ES-I3 (cell line): ENCODE measurements around the gene ABCF3.

ENCODE experiments used
- H3K36me3 ChIP-seq: 2 replicates; pipeline ENCODE4 v1.6.1; 2013; ENCODE audit warnings: mild to moderate bottlenecking, low read length, control low read depth, moderate library complexity; ENCODE audit not compliant: insufficient read depth
- H3K4me1 ChIP-seq: 2 replicates; pipeline ENCODE4 v1.6.1; 2013; ENCODE audit warnings: mild to moderate bottlenecking, control low read depth, low read length; ENCODE audit not compliant: insufficient read depth
- H3K9ac ChIP-seq: 2 replicates; pipeline ENCODE4 v1.6.1; 2013; ENCODE audit warnings: low read depth, mild to moderate bottlenecking, low read length, moderate library complexity
- H3K9me3 ChIP-seq: 2 replicates; pipeline ENCODE4 v1.6.1; 2013; ENCODE audit warnings: mild to moderate bottlenecking, low read length, moderate library complexity; ENCODE audit not compliant: control insufficient read depth, insufficient read depth

Gene ABCF3

GRCh38 chr3:184186902-184187207 lies 856 bp downstream of the ABCF3 start:
- H3K9ac ChIP-seq = peak overlapping the region; percentile 88
- peaks cover 24% of the 10 kb centered on the region for H3K36me3 ChIP-seq

DNA sequence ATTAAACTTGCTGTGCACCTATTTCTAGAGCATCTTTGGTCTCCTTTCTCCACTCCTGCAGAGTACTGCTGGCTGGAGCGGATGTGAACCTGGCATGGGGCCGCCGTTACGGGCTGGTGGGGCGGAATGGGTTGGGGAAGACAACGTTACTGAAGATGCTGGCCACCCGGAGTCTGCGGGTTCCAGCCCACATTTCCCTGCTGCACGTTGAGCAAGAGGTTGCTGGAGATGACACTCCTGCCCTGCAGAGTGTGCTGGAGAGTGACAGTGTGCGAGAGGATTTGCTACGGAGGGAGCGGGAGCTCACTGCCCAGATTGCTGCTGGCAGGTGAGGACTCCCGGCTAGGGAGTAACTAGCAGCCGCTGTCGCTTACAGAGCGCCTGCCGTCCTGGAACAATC lies 2.1 kb downstream of the ABCF3 start:
- no peak overlapping the region for H3K9ac ChIP-seq
- peaks cover 10% of the 10 kb centered on the region for H3K4me1 ChIP-seq
- no peaks in the 10 kb centered on the region for H3K9me3 ChIP-seq
- H3K36me3 ChIP-seq = peaks cover 20% of the 10 kb centered on the region

More at GRCh38 chr3:184186902-184187207, 856 bp downstream of the ABCF3 start:
- H3K4me1 ChIP-seq = peaks cover 10% of the 10 kb centered on the region
- no peaks in the 10 kb centered on the region for H3K9me3 ChIP-seq

DNA sequence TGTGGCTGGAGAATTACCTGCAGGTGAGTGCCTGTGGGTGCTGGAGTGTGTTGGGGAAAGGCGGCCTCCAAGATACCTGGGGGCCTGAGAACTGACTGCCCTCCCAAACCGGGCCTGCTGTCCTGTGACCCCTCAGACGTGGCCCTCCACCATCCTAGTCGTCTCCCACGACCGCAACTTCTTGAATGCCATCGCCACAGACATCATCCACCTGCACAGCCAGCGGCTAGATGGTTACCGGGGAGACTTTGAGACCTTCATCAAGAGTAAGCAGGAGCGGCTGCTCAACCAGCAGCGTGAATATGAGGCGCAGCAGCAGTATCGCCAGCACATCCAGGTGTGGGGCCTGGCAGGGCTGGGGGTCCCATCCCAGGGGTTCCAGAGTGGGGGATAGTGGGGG lies 3.4 kb downstream of the ABCF3 start:
- Histone ChIP-seq H3K9ac (no peak overlapping the region), H3K4me1 (peaks cover 10% of the 10 kb centered on the region), H3K9me3 (no peaks in the 10 kb centered on the region), H3K36me3 (peaks cover 23% of the 10 kb centered on the region)

GRCh38 chr3:184192889-184193288 lies 6.9 kb downstream of the ABCF3 start:
- Histone ChIP-seq H3K36me3 (peaks cover 29% of the 10 kb centered on the region), H3K9ac (no peak overlapping the region), H3K9me3 (no peaks in the 10 kb centered on the region), H3K4me1 (no peaks in the 10 kb centered on the region)

- Histone ChIP-seq H3K9me3 (no peaks in the 10 kb centered on the region), H3K36me3 (peaks cover 22% of the 10 kb centered on the region), H3K9ac (no peak overlapping the region), H3K4me1 (no peaks in the 10 kb centered on the region)
Observed at GRCh38 chr3:184193991-184194539, 8.1 kb downstream of the ABCF3 start.

- no peak overlapping the region for H3K9ac ChIP-seq
- no peaks in the 10 kb centered on the region for H3K9me3 ChIP-seq
- peaks cover 14% of the 10 kb centered on the region; the same call in 1 of the 2 replicates for H3K36me3 ChIP-seq
- no peaks in the 10 kb centered on the region for H3K4me1 ChIP-seq
Observed at GRCh38 chr3:184196536-184196935, 10.5 kb downstream of the ABCF3 start.

DNA sequence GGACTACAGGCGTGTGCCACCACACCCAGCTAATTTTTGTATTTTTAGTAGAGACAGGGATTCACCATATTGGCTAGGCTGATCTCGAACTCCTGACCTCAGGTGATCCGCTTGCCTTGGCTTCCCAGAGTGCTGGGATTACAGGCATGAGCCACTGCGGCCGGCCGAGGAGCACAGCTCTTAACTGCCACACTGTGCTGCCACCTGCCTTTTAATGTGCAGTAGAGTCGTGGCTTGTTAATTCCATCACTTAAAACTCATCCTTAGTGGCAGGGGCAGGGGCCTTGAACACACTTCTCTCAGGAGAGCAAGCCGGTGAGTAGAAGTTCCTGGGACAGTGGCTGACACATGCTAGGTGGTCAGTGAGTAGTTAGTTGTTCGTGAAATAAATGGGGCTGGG lies 12.5 kb downstream of the ABCF3 start:
- H3K9ac ChIP-seq = no peak overlapping the region
- H3K9me3 ChIP-seq = no peaks in the 10 kb centered on the region
- H3K36me3 ChIP-seq = peaks cover 10% of the 10 kb centered on the region; the same call in 1 of the 2 replicates
- H3K4me1 ChIP-seq = no peaks in the 10 kb centered on the region

GRCh38 chr3:184200825-184201224 lies 14.8 kb downstream of the ABCF3 start:
- Histone ChIP-seq H3K4me1 (no peaks in the 10 kb centered on the region), H3K36me3 (no peaks in the 10 kb centered on the region), H3K9me3 (no peaks in the 10 kb centered on the region), H3K9ac (no peak overlapping the region)

GRCh38 chr3:184203526-184203925 lies 17.5 kb downstream of the ABCF3 start:
- H3K9me3 ChIP-seq = no peaks in the 10 kb centered on the region
- no peaks in the 10 kb centered on the region for H3K36me3 ChIP-seq
- no peaks in the 10 kb centered on the region for H3K4me1 ChIP-seq
- H3K9ac ChIP-seq = no peak overlapping the region

- Histone ChIP-seq H3K36me3 (no peaks in the 10 kb centered on the region), H3K9ac (no peak overlapping the region), H3K9me3 (no peaks in the 10 kb centered on the region), H3K4me1 (no peaks in the 10 kb centered on the region)
Observed at GRCh38 chr3:184209146-184209923, 23.3 kb downstream of the ABCF3 start.

DNA sequence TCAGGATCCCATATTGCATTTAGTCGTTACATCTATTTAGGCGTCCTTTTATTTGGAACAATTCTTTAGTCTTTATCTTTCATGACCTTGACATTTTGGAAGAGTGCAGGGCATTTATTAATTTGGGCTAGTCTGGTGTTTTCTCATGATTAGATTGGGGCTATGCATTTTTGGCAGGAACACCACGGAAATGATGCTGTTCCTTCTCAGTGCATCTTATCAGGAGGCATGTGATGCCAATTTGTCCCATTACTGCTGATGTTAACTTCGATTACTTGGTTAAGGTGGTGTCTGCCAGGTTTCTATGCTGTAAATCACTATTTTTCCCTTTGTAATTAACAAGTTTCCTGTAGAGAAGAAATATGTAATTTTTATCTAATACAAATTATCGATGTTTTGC lies 25.3 kb downstream of the ABCF3 start:
- Histone ChIP-seq H3K9ac (no peak overlapping the region), H3K9me3 (no peaks in the 10 kb centered on the region), H3K36me3 (no peaks in the 10 kb centered on the region), H3K4me1 (no peaks in the 10 kb centered on the region)

DNA sequence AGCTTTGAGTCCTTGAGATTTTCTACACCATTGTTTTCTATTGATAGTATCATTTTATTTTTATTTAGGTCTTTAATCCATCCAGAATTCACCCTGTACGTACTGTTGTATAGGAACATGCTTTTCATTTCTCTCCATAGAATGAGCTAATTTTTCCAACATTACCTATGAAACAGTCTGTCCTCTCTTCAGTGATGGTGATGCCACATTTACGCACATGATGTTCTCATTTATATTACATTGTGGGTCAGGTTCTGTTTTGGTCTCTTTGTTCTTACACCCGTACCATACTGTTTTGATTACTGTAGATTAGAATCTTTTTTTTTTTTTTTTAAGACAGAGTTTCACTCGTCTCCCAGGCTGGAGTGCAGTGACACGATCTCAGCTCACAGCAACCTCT lies 25.7 kb downstream of the ABCF3 start:
- Histone ChIP-seq H3K36me3 (no peaks in the 10 kb centered on the region), H3K9ac (no peak overlapping the region), H3K9me3 (no peaks in the 10 kb centered on the region), H3K4me1 (no peaks in the 10 kb centered on the region)

DNA sequence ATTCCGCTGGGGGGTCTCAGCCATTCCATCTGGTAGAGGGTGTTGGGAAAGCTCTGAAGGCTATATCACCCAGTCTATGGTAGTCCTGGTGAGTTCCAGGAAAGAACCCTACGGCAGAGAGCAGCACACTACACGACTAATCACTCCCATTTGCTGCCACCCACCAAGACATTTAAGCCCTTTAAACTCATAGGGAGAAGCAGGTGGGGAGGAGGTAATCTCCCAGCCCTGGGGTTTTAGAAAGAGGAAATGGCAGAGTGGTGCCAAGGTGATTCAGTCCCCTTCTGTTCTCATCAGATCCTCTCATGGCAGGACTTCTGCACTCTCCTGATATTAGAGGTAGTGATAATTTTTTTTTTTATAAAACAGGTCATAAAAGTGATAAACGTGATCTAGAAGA lies 32.8 kb downstream of the ABCF3 start:
- H3K9ac ChIP-seq = no peak overlapping the region
- no peaks in the 10 kb centered on the region for H3K4me1 ChIP-seq
- H3K9me3 ChIP-seq = no peaks in the 10 kb centered on the region
- no peaks in the 10 kb centered on the region for H3K36me3 ChIP-seq

- Histone ChIP-seq H3K36me3 (no peaks in the 10 kb centered on the region), H3K9ac (no peak overlapping the region), H3K4me1 (no peaks in the 10 kb centered on the region), H3K9me3 (no peaks in the 10 kb centered on the region)
Observed at GRCh38 chr3:184222521-184222920, 36.5 kb downstream of the ABCF3 start.

GRCh38 chr3:184223946-184224345 lies 37.9 kb downstream of the ABCF3 start:
- Histone ChIP-seq H3K4me1 (no peaks in the 10 kb centered on the region), H3K9ac (no peak overlapping the region), H3K9me3 (no peaks in the 10 kb centered on the region), H3K36me3 (no peaks in the 10 kb centered on the region)
